Myometrial cell (primary cell): ENCODE measurements around the gene KRT33B. TPM values are rescaled to one million over a fixed set of nuclear protein-coding genes. Genes with fewer than 3 reads are reported as not detected.

Experiments used
- total RNA-seq: library from RNA; depleted of rRNA; stranded (reverse); fragments of >200 nt; gene quantifications from 2 replicates; pipeline ENCODE4 v1.2.3, GENCODE V29; 2015

The KRT33B gene
- under 0.01 TPM in 1 of 2 replicates, not detected in the other for total RNA-seq

DNA sequence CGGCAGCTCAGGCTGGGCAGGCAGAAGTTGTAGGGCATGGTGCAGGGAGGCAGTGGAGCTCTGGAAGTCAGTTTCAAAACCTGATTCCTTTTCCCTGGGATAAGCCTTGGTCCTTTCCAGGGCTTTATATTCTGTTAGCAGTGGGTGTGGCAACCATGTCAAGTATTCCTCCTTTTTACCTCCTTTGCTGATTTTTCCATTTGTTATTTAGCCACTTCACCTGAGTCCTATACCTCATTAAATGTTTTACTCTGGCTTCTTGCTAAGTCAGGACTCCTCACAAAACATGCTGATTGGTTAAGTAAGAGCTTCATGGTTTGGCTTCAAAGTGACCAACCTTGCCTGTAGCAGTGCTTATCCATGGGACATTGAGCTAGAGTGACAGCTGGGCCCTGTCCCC, at the start of gene KRT33B:
KRT33B (minus strand) TSS at position 101 of the 400 bp plus-strand sequence; CDS start at position 38, 63 bp downstream.

DNA sequence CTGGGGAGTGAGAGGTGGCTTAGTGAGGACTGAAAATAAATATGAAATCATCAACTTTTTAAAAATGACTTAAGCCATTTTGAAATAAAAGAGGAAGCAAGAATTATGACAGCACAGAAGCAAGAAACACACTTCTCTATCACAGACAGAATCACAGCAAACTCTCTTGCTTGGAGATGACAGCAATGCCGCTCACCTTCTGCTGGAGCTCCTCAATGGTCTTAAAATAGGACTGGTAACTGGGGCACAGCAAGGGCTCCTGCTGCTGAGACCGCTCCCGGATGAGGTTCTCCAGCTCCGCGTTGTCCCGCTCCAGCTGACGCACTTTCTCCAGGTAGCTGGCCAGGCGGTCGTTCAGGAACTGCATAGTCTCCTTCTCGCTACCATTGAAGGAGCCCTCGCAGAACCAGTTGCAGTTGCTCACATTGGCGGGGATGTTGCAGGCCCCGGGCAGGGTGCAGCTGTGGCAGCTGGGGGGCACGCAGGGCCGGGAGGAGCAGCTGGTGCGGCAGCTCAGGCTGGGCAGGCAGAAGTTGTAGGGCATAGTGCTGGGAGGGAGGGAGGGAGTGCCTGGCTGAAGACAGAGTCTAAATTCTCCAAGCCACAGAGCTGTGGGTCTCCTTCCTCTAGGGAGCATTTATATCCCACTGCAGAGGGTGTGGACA, 27.5 kb upstream of the KRT33B start, which contains the start of gene KRT31:
KRT31 (minus strand) TSS at position 613 of the 665 bp plus-strand sequence; CDS start at position 544, 69 bp downstream.

DNA sequence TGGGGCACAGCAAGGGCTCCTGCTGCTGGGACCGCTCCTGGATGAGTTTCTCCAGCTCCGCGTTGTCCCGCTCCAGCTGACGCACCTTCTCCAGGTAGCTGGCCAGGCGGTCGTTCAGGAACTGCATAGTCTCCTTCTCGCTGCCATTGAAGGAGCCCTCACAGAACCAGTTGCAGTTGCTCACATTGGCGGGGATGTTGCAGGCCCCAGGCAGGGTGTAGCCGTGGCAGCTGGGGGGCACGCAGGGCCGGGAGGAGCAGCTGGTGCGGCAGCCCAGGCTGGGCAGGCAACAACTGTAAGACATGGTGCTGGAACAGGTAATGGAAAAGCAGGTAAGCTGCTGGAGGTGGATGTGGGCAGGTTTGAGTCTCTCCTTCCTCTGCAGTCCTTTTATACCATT, 12.3 kb upstream of the KRT33B start, which contains the start of gene KRT34:
KRT34 (minus strand) TSS at position 364 of the 400 bp plus-strand sequence; CDS start at position 304, 60 bp downstream.

DNA sequence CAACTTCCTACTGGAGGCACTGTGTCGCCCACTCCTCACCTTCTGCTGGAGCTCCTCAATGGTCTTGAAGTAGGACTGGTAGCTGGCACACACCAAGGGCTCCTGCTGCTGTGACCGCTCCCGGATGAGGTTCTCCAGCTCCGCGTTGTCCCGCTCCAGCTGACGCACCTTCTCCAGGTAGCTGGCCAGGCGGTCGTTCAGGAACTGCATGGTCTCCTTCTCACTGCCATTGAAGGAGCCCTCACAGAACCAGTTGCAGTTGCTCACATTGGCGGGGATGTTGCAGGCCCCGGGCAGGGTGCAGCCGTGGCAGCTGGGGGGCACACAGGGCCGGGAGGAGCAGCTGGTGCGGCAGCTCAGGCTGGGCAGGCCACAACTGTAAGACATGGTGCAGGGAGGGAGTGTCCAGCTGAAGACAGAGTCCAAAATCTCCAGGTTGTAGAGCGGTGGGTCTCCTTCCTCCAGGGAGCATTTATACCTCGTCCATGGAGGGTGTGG, 19.2 kb downstream of the KRT33B start, which contains the start of gene KRT33A:
KRT33A (minus strand) TSS at position 448 of the 498 bp plus-strand sequence; CDS start at position 387, 61 bp downstream.

DNA sequence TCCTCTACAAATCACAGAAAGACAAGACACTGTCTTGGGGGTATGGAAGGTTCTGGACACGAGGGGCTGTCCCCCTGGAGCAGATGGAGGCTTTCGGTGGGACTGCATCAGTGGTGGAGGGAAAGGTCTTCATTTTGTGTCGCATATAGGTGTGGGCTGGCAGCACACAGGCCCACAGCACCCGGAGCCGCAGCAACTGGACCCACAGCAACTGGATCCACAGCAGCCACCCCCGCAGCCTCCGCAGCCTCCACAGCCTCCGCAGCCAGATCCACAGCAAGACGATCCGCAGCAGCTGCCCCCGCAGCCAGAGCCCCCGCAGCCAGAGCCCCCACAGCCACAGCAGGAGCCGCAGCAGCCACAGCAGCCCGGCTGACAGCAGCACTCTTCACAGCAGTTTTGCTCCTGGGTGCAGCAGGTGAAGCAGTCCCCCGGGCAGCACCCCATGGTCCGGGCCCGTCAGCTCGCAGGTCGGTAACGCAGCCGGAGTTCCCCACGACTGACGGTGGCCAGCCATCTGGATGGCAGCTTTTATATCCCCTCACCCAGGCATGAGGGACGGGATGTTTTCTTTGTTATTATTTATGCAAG, 54.3 kb downstream of the KRT33B start, which contains the start of gene KRTAP17-1:
KRTAP17-1 (minus strand) TSS at position 507 of the 591 bp plus-strand sequence; CDS start at position 447, 60 bp downstream.

Other genes with a start within 250 kb of the KRT33B start
- gene KRTAP4-12, start 245.6 kb downstream of the KRT33B start, total RNA-seq: not detected in 2 replicates
- gene KRTAP4-6, start 229.3 kb downstream of the KRT33B start, total RNA-seq: not detected in 2 replicates
- not detected in 2 replicates for gene KRTAP4-5, start 220.0 kb downstream of the KRT33B start, total RNA-seq
- gene KRTAP4-4, start 209.1 kb downstream of the KRT33B start, total RNA-seq: not detected in 2 replicates
- not detected in 2 replicates for gene KRTAP4-3, start 201.6 kb downstream of the KRT33B start, total RNA-seq
- not detected in 2 replicates for gene KRTAP4-2, start 191.6 kb downstream of the KRT33B start, total RNA-seq
- gene KRTAP4-1, start 184.9 kb downstream of the KRT33B start, total RNA-seq: not detected in 2 replicates
- not detected in 2 replicates for gene KRTAP9-1, start 179.9 kb downstream of the KRT33B start, total RNA-seq
- not detected in 2 replicates for gene KRTAP9-2, start 143.2 kb downstream of the KRT33B start, total RNA-seq
- gene KRTAP9-3, start 137.4 kb downstream of the KRT33B start, total RNA-seq: not detected in 2 replicates
- gene KRTAP9-8, start 131.8 kb downstream of the KRT33B start, total RNA-seq: not detected in 2 replicates
- not detected in 2 replicates for gene KRTAP9-4, start 120.1 kb downstream of the KRT33B start, total RNA-seq
- gene KRTAP9-9, start 114.4 kb downstream of the KRT33B start, total RNA-seq: not detected in 2 replicates
- not detected in 2 replicates for gene KRTAP9-6, start 104.4 kb downstream of the KRT33B start, total RNA-seq
- not detected in 2 replicates for gene KRTAP9-7, start 94.1 kb downstream of the KRT33B start, total RNA-seq
- not detected in 2 replicates for gene KRTAP29-1, start 67.0 kb downstream of the KRT33B start, total RNA-seq
- not detected in 2 replicates for gene KRTAP16-1, start 60.5 kb downstream of the KRT33B start, total RNA-seq
- not detected in 2 replicates for gene KRTAP17-1, start 54.1 kb downstream of the KRT33B start, total RNA-seq
- gene KRT33A, start 19.0 kb downstream of the KRT33B start, total RNA-seq: not detected in 2 replicates
- 115 and 121 TPM in 2 replicates for gene KRT34, start 12.5 kb upstream of the KRT33B start, total RNA-seq
- gene KRT31, start 27.8 kb upstream of the KRT33B start, total RNA-seq: not detected in 2 replicates
- gene KRT37, start 54.8 kb upstream of the KRT33B start, total RNA-seq: 0.71 TPM in 1 of 2 replicates, not detected in the other
- gene KRT38, start 71.2 kb upstream of the KRT33B start, total RNA-seq: 0.18 TPM in 1 of 2 replicates, not detected in the other
- gene KRT32, start 97.6 kb upstream of the KRT33B start, total RNA-seq: 0.18 TPM in 1 of 2 replicates, not detected in the other
- gene KRT35, start 111.3 kb upstream of the KRT33B start, total RNA-seq: not detected in 2 replicates
- gene KRT36, start 120.1 kb upstream of the KRT33B start, total RNA-seq: not detected in 2 replicates
- gene KRT13, start 135.8 kb upstream of the KRT33B start, total RNA-seq: 0.35 TPM in 1 of 2 replicates, not detected in the other
- gene KRT15, start 149.1 kb upstream of the KRT33B start, total RNA-seq: 5.3 and 13.8 TPM in 2 replicates
- 631 and 654 TPM in 2 replicates for gene KRT19, start 158.5 kb upstream of the KRT33B start, total RNA-seq
- gene KRT9, start 202.2 kb upstream of the KRT33B start, total RNA-seq: not detected in 2 replicates
- not detected in 2 replicates for gene KRT14, start 217.1 kb upstream of the KRT33B start, total RNA-seq
- gene KRT16, start 243.0 kb upstream of the KRT33B start, total RNA-seq: not detected in 2 replicates